K562 (cell line): ENCODE data around the gene CKM. TPM values are rescaled to one million over a fixed set of nuclear protein-coding genes. Genes with fewer than 3 reads are reported as not detected.
"Not testable (repeated sequence)": the region's sequence is repeated elsewhere in the genome, so short reads cannot be mapped to it uniquely, and the experiment has no call there.

Source experiments
- ATAC-seq: fragments of 200-7000 bp; cut with Tn5 transposase; 3 replicates; pipeline ENCODE4 v1.9.1; 2020; ENCODE audit warnings: moderate library complexity
- BruUV-seq: library from RNA; stranded (reverse); fragments of 400-500 nt; replicated peaks from 2 replicates; lab custom pipeline; 2021; lab: Mats Ljungman, UMichigan
- CTCF ChIA-PET: fragments of 300-600 bp; formaldehyde crosslinking; extraction: SDS; loops from one replicate; lab custom pipeline; 2021; ENCODE audit warnings: low intra/inter-chr PET ratio; lab: Yijun Ruan, JAX
- POLR2A ChIA-PET: fragments of 300-600, 350-650 bp; sonication (Branson Sonifier 250); formaldehyde crosslinking; extraction: SDS; loops from one replicate; lab custom pipeline; 2021; ENCODE audit warnings: antibody characterized with exemption, inconsistent platforms; lab: Yijun Ruan, JAX
- DNase-seq, 4 experiments: peaks; one replicate each; pipeline versions ENCODE4 v3.0.0 to v3.0.0-alpha.2; 2011 to 2018; ENCODE audit warnings: low spot score in 3 of 4, mixed read lengths in 3 of 4; ENCODE audit errors: extremely low read depth in 1 of 4
- FAIRE-seq: peaks from 2 replicates; lab custom pipeline; 2011; peaks lifted over from hg19 to GRCh38; lab: Jason Lieb, UNC
- H2AFZ ChIP-seq: 2 replicates; pipeline ENCODE4 v1.6.0; 2011; ENCODE audit warnings: low read depth, low read length, control low read depth, inconsistent platforms
- H3K27ac ChIP-seq: fragments of 200-600 bp; 3 replicates; pipeline ENCODE4 v1.8.0; 2011; ENCODE audit warnings: low read depth, mild to moderate bottlenecking, control low read depth, inconsistent platforms, low read length, moderate library complexity, mixed read lengths; ENCODE audit errors: extremely low read depth
- H3K27me3 ChIP-seq, 2 experiments: fragments of 300-600 bp in 1 of 2; 2 replicates in 1 of 2; 3 replicates in 1 of 2; pipeline versions ENCODE4 v1.6.0 to v1.8.0; 2011; ENCODE audit warnings: inconsistent platforms in 2 of 2, low read length in 2 of 2, mild to moderate bottlenecking in 1 of 2, mixed read lengths in 1 of 2, moderate library complexity in 1 of 2; ENCODE audit not compliant: control insufficient read depth in 2 of 2, insufficient read depth in 2 of 2
- H3K36me3 ChIP-seq: fragments of 300-600 bp; 3 replicates; pipeline ENCODE4 v1.8.0; 2011; ENCODE audit warnings: mild to moderate bottlenecking, low read length, inconsistent platforms; ENCODE audit not compliant: control insufficient read depth, insufficient read depth
- H3K4me1 ChIP-seq, 2 experiments: fragments of 200-600 bp in 1 of 2; replicated peaks in 1 of 2; 2 replicates in 1 of 2; 3 replicates in 1 of 2; pipeline versions ENCODE4 v1.5.1 to v1.8.0; 2011; ENCODE audit warnings: inconsistent platforms in 2 of 2, low read length in 2 of 2, mild to moderate bottlenecking in 1 of 2, mixed read lengths in 1 of 2, moderate library complexity in 1 of 2; ENCODE audit not compliant: control insufficient read depth in 2 of 2, insufficient read depth in 2 of 2
- H3K4me2 ChIP-seq: 2 replicates; pipeline ENCODE4 v1.6.1; 2011; ENCODE audit warnings: low read length, control low read depth, inconsistent platforms, mixed read lengths; ENCODE audit not compliant: insufficient read depth
- H3K4me3 ChIP-seq: fragments of 200-600 bp; sonication (generic), shearing (Covaris generic); 2 replicates; pipeline ENCODE4 v1.5.1; 2016; ENCODE audit warnings: control low read depth, inconsistent platforms
- H3K79me2 ChIP-seq: fragments of 200-600 bp; 3 replicates; pipeline ENCODE4 v1.8.0; 2011; ENCODE audit warnings: low read length, inconsistent platforms; ENCODE audit not compliant: control insufficient read depth, insufficient read depth
- H3K9ac ChIP-seq, 2 experiments: 2 replicates each; pipeline versions ENCODE4 v1.6.0 to v1.6.1; 2011; ENCODE audit warnings: low read depth in 2 of 2, low read length in 2 of 2, control low read depth in 1 of 2, inconsistent platforms in 1 of 2, mild to moderate bottlenecking in 1 of 2, mixed read lengths in 1 of 2; ENCODE audit not compliant: insufficient read depth in 1 of 2
- H3K9me1 ChIP-seq: one replicate; pipeline ENCODE4 v1.6.0; 2011; ENCODE audit warnings: inconsistent platforms, mild to moderate bottlenecking, low read length, moderate library complexity; ENCODE audit not compliant: control insufficient read depth, insufficient read depth
- H3K9me3 ChIP-seq: replicated peaks from 2 replicates; pipeline ENCODE4 v1.5.1; 2011; ENCODE audit warnings: low read depth, low read length, inconsistent platforms; ENCODE audit not compliant: control insufficient read depth, insufficient read depth
- H4K20me1 ChIP-seq: replicated peaks from 2 replicates; pipeline ENCODE4 v1.6.1; 2011; ENCODE audit warnings: low read length, inconsistent platforms, mixed read lengths; ENCODE audit not compliant: control insufficient read depth, insufficient read depth
- BCOR ChIP-seq: fragments of 450-650 bp; IDR thresholded peaks from 2 replicates; pipeline ENCODE4 v1.6.1; 2016
- WGBS: fragments of 100-300 bp; shearing (Covaris generic); methylation state at CpG from one replicate; pipeline ENCODE4 v1.1.6; 2016; ENCODE audit warnings: low coverage, mixed read lengths; ENCODE audit not compliant: insufficient coverage; ENCODE audit errors: missing lambda C conversion rate; 5-methylcytosine and 5-hydroxymethylcytosine counted together
- in situ Hi-C: fragments of 300-500 bp; cut with MboI; formaldehyde crosslinking; loops from 4 replicates; pipeline ENCODE4 v1.15.0; 2018; ENCODE audit warnings: inconsistent platforms, mixed read lengths
- intact Hi-C: fragments of 100-400 bp; cut with micrococcal nuclease; formaldehyde crosslinking; loops from 2 replicates; pipeline ENCODE4 v1.14.2; 2022
- polyA plus RNA-seq, 8 experiments: library from polyadenylated mRNA; depleted of rRNA in 4 of 8; stranded (reverse) in 5 of 8; unstranded in 3 of 8; fragments of >200 nt; fragmentation: Nextera tagmentation in 2 of 8; fragmentation: Illumina TruSeq in 1 of 8; extraction: Ambion mirVana in 2 of 8; extraction: Trizol in 1 of 8; gene quantifications; 2 replicates each; pipeline versions ENCODE4 v1.2.1 to v1.2.3, GENCODE V29; 2011 to 2014; ENCODE audit warnings: inconsistent platforms in 1 of 8, missing spikeins in 1 of 8
- total RNA-seq, 7 experiments: library from RNA; depleted of rRNA in 6 of 7; stranded (reverse); fragments of >200 nt in 6 of 7; fragmentation: Illumina TruSeq in 2 of 7; extraction: Trizol in 2 of 7; gene quantifications; 2 replicates each; pipeline versions ENCODE4 v1.2.1 to v1.2.3, GENCODE V29; 2011 to 2021; ENCODE audit warnings: low replicate concordance in 1 of 7
- TF ChIP-seq, protein P1 (sequence below): sonication (generic); formaldehyde crosslinking; IDR thresholded peaks from 2 replicates; pipeline ENCODE4 v1.8.1; 2023; ENCODE audit warnings: mild to moderate bottlenecking, missing genetic modification reagents
- TF ChIP-seq, protein P2 (sequence below), 3 experiments: IDR thresholded peaks in 2 of 3; conservative IDR thresholded peaks in 1 of 3; 2 replicates each; pipeline ENCODE4 v1.5.1; 2011 to 2012; ENCODE audit warnings: low read length in 3 of 3, mild to moderate bottlenecking in 3 of 3, control low read depth in 2 of 3, improper control_type of control experiment in 1 of 3, inconsistent platforms in 1 of 3, low read depth in 1 of 3, mixed read lengths in 1 of 3, moderate library complexity in 1 of 3; ENCODE audit not compliant: insufficient read depth in 2 of 3

The CKM gene
- total and polyA plus RNA-seq, 9 of the 15 experiments (the other 6 are each of a cell fraction or from before 2014, with no cell fraction given): 0.06 to 0.17 (median 0.09) TPM; not detected in 4

DNA sequence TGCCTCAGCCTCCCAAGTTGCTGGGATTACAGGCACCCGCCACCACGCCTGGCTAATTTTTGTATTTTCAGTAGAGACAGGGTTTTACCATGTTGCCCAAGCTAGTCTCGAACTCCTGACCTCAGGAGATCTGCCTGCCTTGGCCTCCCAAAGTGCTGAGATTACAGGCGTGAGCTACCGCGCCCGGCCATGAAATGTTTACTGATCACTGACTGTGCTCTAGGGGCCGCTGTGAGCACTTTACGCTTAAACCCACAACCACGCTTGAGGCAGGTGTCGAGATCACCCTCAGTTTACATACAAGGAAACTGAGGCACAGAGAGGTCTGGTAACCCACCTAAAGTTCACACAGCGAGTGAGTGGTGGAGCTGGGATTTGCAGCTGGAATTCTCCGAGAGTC lies 52.7 kb downstream of the CKM start:
- BruUV-seq, H4K20me1 ChIP-seq, H3K4me3 ChIP-seq, H3K9me3 ChIP-seq, DNase-seq, H3K4me2 ChIP-seq, FAIRE-seq, CTCF ChIA-PET, in situ Hi-C loops, H2AFZ ChIP-seq, H3K9ac ChIP-seq, H3K9me1 ChIP-seq, H3K27ac ChIP-seq, H3K79me2 ChIP-seq, intact Hi-C loops, H3K27me3 ChIP-seq: not testable (repeated sequence)
- Histone ChIP-seq H3K36me3 (peaks cover 35% of the 10 kb centered on the region; the same call in 2 of the 3 replicates), H3K4me1 (peaks cover 17 to 37% of the 10 kb centered on the region in 2 experiments; a peak in 4 of 5 replicates)
- POLR2A ChIA-PET: interaction anchor here (0.9 to 1.4 kb wide), 2 partner anchors 11 to 36 kb away, joined by 3 to 5 read pairs; no protein-coding TSS in a partner anchor
- peak; percentile 44; the same call in 1 of the 2 replicates for TF ChIP-seq BCOR
- TF ChIP-seq, protein P1, sequence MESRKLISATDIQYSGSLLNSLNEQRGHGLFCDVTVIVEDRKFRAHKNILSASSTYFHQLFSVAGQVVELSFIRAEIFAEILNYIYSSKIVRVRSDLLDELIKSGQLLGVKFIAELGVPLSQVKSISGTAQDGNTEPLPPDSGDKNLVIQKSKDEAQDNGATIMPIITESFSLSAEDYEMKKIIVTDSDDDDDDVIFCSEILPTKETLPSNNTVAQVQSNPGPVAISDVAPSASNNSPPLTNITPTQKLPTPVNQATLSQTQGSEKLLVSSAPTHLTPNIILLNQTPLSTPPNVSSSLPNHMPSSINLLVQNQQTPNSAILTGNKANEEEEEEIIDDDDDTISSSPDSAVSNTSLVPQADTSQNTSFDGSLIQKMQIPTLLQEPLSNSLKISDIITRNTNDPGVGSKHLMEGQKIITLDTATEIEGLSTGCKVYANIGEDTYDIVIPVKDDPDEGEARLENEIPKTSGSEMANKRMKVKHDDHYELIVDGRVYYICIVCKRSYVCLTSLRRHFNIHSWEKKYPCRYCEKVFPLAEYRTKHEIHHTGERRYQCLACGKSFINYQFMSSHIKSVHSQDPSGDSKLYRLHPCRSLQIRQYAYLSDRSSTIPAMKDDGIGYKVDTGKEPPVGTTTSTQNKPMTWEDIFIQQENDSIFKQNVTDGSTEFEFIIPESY (CRISPR knock-in tag): peak; percentile 82
- TF ChIP-seq, protein P2, sequence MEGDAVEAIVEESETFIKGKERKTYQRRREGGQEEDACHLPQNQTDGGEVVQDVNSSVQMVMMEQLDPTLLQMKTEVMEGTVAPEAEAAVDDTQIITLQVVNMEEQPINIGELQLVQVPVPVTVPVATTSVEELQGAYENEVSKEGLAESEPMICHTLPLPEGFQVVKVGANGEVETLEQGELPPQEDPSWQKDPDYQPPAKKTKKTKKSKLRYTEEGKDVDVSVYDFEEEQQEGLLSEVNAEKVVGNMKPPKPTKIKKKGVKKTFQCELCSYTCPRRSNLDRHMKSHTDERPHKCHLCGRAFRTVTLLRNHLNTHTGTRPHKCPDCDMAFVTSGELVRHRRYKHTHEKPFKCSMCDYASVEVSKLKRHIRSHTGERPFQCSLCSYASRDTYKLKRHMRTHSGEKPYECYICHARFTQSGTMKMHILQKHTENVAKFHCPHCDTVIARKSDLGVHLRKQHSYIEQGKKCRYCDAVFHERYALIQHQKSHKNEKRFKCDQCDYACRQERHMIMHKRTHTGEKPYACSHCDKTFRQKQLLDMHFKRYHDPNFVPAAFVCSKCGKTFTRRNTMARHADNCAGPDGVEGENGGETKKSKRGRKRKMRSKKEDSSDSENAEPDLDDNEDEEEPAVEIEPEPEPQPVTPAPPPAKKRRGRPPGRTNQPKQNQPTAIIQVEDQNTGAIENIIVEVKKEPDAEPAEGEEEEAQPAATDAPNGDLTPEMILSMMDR (IDR thresholded peaks at IDR 0.05 in 2 of 3, conservative IDR thresholded peaks at IDR 0.05 in 1 of 3; ENCODE audit: insufficient read depth in 2 of 3, low read depth in 1 of 3, low read length in 3 of 3): peak; percentile 22 to 37 (median 27); a peak in 5 of 6 replicates
- ATAC-seq: peak; percentile 30; the same call in 1 of the 3 replicates
- 63% methylated on average over 13 of the region's 13 CpGs for WGBS
